Hepatocyte (in vitro differentiated cells): ENCODE results near the gene PLD1. TPM values are rescaled to one million over a fixed set of nuclear protein-coding genes. Genes with fewer than 3 reads are reported as not detected.

Experiments
- DNase-seq: peaks from one replicate; pipeline ENCODE4 v3.0.0-alpha.2; 2016; ENCODE audit warnings: low spot score
- H2AFZ ChIP-seq: fragments of 200-600 bp; sonication (generic); 2 replicates; pipeline ENCODE4 v1.6.0; 2016; ENCODE audit warnings: antibody characterized with exemption, mild to moderate bottlenecking
- H3K27ac ChIP-seq: fragments of 200-600 bp; sonication (generic); 2 replicates; pipeline ENCODE4 v1.5.1; 2016; ENCODE audit warnings: mild to moderate bottlenecking
- H3K27me3 ChIP-seq: fragments of 200-600 bp; sonication (generic); 2 replicates; pipeline ENCODE4 v1.6.1; 2016
- H3K36me3 ChIP-seq: fragments of 200-600 bp; sonication (generic); replicated peaks from 2 replicates; pipeline ENCODE4 v1.5.1; 2016; ENCODE audit warnings: low read depth; ENCODE audit not compliant: insufficient read depth
- H3K4me1 ChIP-seq: fragments of 200-600 bp; sonication (generic); 2 replicates; pipeline ENCODE4 v1.5.1; 2016; ENCODE audit warnings: mild to moderate bottlenecking, moderate library complexity; ENCODE audit not compliant: insufficient read depth
- H3K4me2 ChIP-seq: fragments of 200-600 bp; sonication (generic); 2 replicates; pipeline ENCODE4 v1.6.0; 2016
- H3K4me3 ChIP-seq: fragments of 200-600 bp; sonication (generic); 2 replicates; pipeline ENCODE4 v1.5.1; 2016; ENCODE audit warnings: mild to moderate bottlenecking
- H3K79me2 ChIP-seq: fragments of 200-600 bp; sonication (generic); 2 replicates; pipeline ENCODE4 v1.6.0; 2017; ENCODE audit warnings: mild to moderate bottlenecking
- H3K9me2 ChIP-seq: fragments of 200-600 bp; sonication (generic); replicated peaks from 2 replicates; pipeline ENCODE4 v1.6.0; 2017; ENCODE audit warnings: mild to moderate bottlenecking; ENCODE audit not compliant: insufficient read depth
- H3K9me3 ChIP-seq: fragments of 200-600 bp; sonication (generic); 2 replicates; pipeline ENCODE4 v1.5.1; 2016; ENCODE audit warnings: low read depth, mild to moderate bottlenecking
- H4K20me1 ChIP-seq: fragments of 200-600 bp; sonication (generic); 2 replicates; pipeline ENCODE4 v1.6.0; 2016; ENCODE audit warnings: mild to moderate bottlenecking; ENCODE audit not compliant: insufficient read depth, poor library complexity, severe bottlenecking
- CTCF ChIP-seq: fragments of 200-600 bp; sonication (generic); IDR thresholded peaks from 2 replicates; pipeline ENCODE4 v1.5.1; 2016; ENCODE audit warnings: antibody characterized with exemption, mild to moderate bottlenecking; ENCODE audit not compliant: poor library complexity
- EZH2 ChIP-seq: fragments of 200-600 bp; sonication (generic); IDR thresholded peaks from 2 replicates; pipeline ENCODE4 v1.6.1; 2016; ENCODE audit warnings: antibody characterized with exemption, mild to moderate bottlenecking, borderline replicate concordance
- EZH2phosphoT487 ChIP-seq: fragments of 200-600 bp; sonication (generic); IDR thresholded peaks from one replicate; pipeline ENCODE4 v1.6.1; 2018; ENCODE audit warnings: antibody characterized with exemption, mild to moderate bottlenecking, low read depth, moderate library complexity; ENCODE audit not compliant: unreplicated experiment, severe bottlenecking
- WGBS: methylation state at CpG from one replicate; pipeline ENCODE4 v1.1.6; 2016; ENCODE audit warnings: low lambda C conversion rate; ENCODE audit errors: missing lambda C conversion rate; 5-methylcytosine and 5-hydroxymethylcytosine counted together
- polyA plus RNA-seq: library from polyadenylated mRNA; unstranded; fragments of >200 nt; fragmentation: Nextera tagmentation; extraction: Ambion mirVana; gene quantifications from 2 replicates; pipeline ENCODE4 v1.2.1, GENCODE V29; 2016
- total RNA-seq: library from RNA; depleted of rRNA; stranded (reverse); fragments of >200 nt; gene quantifications from 2 replicates; pipeline ENCODE4 v1.2.3, GENCODE V29; 2014

Gene PLD1
- total and polyA plus RNA-seq, 2 experiments from 2014 or later, result 29.4 to 71.1 TPM

DNA sequence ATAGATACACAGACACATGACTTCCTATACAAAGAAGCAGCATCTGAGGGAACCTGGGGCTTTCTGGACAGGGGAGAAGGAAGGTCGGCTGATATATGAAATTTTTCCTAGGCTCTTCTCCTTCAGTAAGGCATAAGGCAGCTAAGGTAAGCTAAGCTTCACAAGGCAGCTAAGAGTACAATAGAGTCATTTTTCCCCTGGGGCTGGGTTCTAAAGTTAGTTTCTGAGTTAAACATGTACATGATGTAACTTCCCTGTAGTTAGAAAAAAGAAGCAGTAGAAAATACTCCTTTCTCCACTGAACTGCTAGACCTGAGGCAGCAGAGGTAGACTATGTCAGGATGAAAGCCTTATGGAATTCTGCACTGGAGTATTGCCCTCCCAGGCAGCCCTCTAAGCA is 109.6 kb downstream of the PLD1 start:
- H3K36me3 ChIP-seq, result no peaks in the 10 kb centered on the region
- DNase-seq, result no peak
- peaks cover 4% of the 10 kb centered on the region for H3K4me1 ChIP-seq
- H3K4me2 ChIP-seq, result no peak overlapping the region
- H4K20me1 ChIP-seq, result no peaks in the 10 kb centered on the region
- WGBS, result 97% methylated on average over 1 of the region's 1 CpG
- no peak overlapping the region for H3K27ac ChIP-seq
- no peaks in the 10 kb centered on the region for H3K9me3 ChIP-seq
- no peaks in the 10 kb centered on the region for H3K27me3 ChIP-seq
- no peak for TF ChIP-seq CTCF
- TF ChIP-seq EZH2, result no peak
- TF ChIP-seq EZH2phosphoT487, result no peak
- no peak overlapping the region for H3K4me3 ChIP-seq
- no peaks in the 10 kb centered on the region for H3K9me2 ChIP-seq
- no peaks in the 10 kb centered on the region for H3K79me2 ChIP-seq
- H2AFZ ChIP-seq, result no peak overlapping the region

- 82% methylated on average over 2 of the region's 2 CpGs for WGBS
- Histone ChIP-seq H3K9me2 (no peaks in the 10 kb centered on the region), H3K27me3 (no peaks in the 10 kb centered on the region), H3K4me1 (peaks cover 8% of the 10 kb centered on the region), H4K20me1 (no peaks in the 10 kb centered on the region), H2AFZ (no peak overlapping the region), H3K79me2 (no peaks in the 10 kb centered on the region), H3K4me3 (no peak overlapping the region), H3K4me2 (no peak overlapping the region), H3K27ac (no peak overlapping the region), H3K36me3 (no peaks in the 10 kb centered on the region), H3K9me3 (no peaks in the 10 kb centered on the region)
- DNase-seq, result no peak
- TF ChIP-seq EZH2, result no peak
- TF ChIP-seq EZH2phosphoT487, result no peak
- TF ChIP-seq CTCF, result no peak
Observed at GRCh38 chr3:171700157-171700556, 110.1 kb downstream of the PLD1 start.

- Histone ChIP-seq H3K4me1 (peaks cover 8% of the 10 kb centered on the region), H3K9me2 (no peaks in the 10 kb centered on the region), H3K9me3 (no peaks in the 10 kb centered on the region), H3K4me3 (no peak overlapping the region), H3K79me2 (no peaks in the 10 kb centered on the region), H3K27me3 (no peaks in the 10 kb centered on the region), H3K27ac (no peak overlapping the region), H3K4me2 (no peak overlapping the region), H3K36me3 (no peaks in the 10 kb centered on the region), H4K20me1 (no peaks in the 10 kb centered on the region), H2AFZ (no peak overlapping the region)
- no peak for TF ChIP-seq EZH2phosphoT487
- no peak for TF ChIP-seq EZH2
- no peak for TF ChIP-seq CTCF
- 84% methylated on average over 5 of the region's 5 CpGs for WGBS
- DNase-seq, result no peak
Observed at GRCh38 chr3:171699601-171700000, 110.7 kb downstream of the PLD1 start.

- Histone ChIP-seq H4K20me1 (no peaks in the 10 kb centered on the region), H2AFZ (no peak overlapping the region), H3K27me3 (no peaks in the 10 kb centered on the region), H3K27ac (no peak overlapping the region), H3K4me2 (no peak overlapping the region), H3K4me1 (peaks cover 8% of the 10 kb centered on the region), H3K79me2 (no peaks in the 10 kb centered on the region), H3K9me3 (no peaks in the 10 kb centered on the region), H3K9me2 (no peaks in the 10 kb centered on the region), H3K36me3 (no peaks in the 10 kb centered on the region), H3K4me3 (no peak overlapping the region)
- DNase-seq, result no peak
- 80% methylated on average over 6 of the region's 6 CpGs for WGBS
- TF ChIP-seq EZH2, result no peak
- TF ChIP-seq CTCF, result no peak
- no peak for TF ChIP-seq EZH2phosphoT487
Observed at GRCh38 chr3:171696805-171697204, 113.5 kb downstream of the PLD1 start.
